SJCRH30 (cell line): ENCODE results near the gene CPNE4. TPM values are rescaled to one million over a fixed set of nuclear protein-coding genes. Genes with fewer than 3 reads are reported as not detected.

Experiments
- DNase-seq, 2 experiments: peaks; one replicate each; pipeline ENCODE4 v3.0.0-alpha.2; 2015 to 2020
- H3K27ac ChIP-seq: fragments of 250-450 bp; sonication (Bioruptor Pico); 2 replicates; pipeline ENCODE4 v1.5.1; 2020; ENCODE audit warnings: mild to moderate bottlenecking, moderate library complexity
- H3K27me3 ChIP-seq: fragments of 250-450 bp; sonication (Bioruptor Pico); 2 replicates; pipeline ENCODE4 v1.5.1; 2020; ENCODE audit warnings: mild to moderate bottlenecking, moderate library complexity
- H3K36me3 ChIP-seq: fragments of 250-450 bp; sonication (Bioruptor Pico); 2 replicates; pipeline ENCODE4 v1.5.1; 2020; ENCODE audit warnings: mild to moderate bottlenecking, moderate library complexity
- H3K4me1 ChIP-seq: fragments of 250-450 bp; sonication (Bioruptor Pico); 2 replicates; pipeline ENCODE4 v1.5.1; 2020; ENCODE audit warnings: mild to moderate bottlenecking, moderate library complexity
- H3K4me3 ChIP-seq: fragments of 250-450 bp; sonication (Bioruptor Pico); 2 replicates; pipeline ENCODE4 v1.5.1; 2020; ENCODE audit warnings: mild to moderate bottlenecking, moderate library complexity
- H3K9me3 ChIP-seq: fragments of 250-450 bp; sonication (Bioruptor Pico); replicated peaks from 2 replicates; pipeline ENCODE4 v1.5.1; 2020; ENCODE audit warnings: mild to moderate bottlenecking, moderate library complexity
- total RNA-seq: library from RNA; depleted of rRNA; stranded (reverse); fragments of >200 nt; shearing (Covaris generic); gene quantifications from 2 replicates; pipeline ENCODE4 v1.2.3, GENCODE V29; 2014

The CPNE4 gene
- total RNA-seq, 1 experiment from 2014 or later, result 0.04 TPM

DNA sequence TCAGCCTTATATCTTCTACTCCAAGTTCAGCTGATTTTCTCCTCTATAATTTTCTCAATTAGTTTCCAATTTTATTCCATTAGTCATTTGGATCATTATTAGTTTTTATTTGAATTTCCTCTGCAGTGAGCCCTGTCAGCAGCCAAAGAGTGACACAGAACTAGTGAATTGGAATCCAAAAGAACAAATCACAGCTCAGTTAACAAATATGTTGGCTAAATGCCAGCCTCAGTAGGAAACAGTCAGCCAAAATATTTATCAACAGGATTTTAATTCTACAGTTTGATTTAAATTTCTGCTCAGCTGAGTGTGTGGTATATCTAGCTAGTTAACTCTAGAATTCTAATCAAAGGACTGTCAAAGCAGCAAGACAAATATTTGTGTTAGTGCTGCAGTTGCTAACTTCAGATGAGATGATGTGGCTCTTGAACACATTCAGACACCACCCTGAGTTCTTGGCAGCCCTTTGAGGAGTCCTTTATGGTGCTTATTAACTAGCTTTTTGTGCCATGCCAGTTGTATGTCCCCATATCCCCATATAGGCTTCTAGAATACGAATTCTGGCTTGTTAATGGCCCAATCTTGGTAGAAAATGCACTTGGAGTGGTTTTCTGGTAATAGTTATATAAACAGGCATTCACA lies 194.5 kb downstream of the CPNE4 start:
- no peak overlapping the region for H3K27ac ChIP-seq
- H3K4me1 ChIP-seq, result no peaks in the 10 kb centered on the region
- H3K9me3 ChIP-seq, result no peaks in the 10 kb centered on the region
- H3K27me3 ChIP-seq, result no peaks in the 10 kb centered on the region
- H3K4me3 ChIP-seq, result no peak overlapping the region
- H3K36me3 ChIP-seq, result no peaks in the 10 kb centered on the region
- no peak for DNase-seq

DNA sequence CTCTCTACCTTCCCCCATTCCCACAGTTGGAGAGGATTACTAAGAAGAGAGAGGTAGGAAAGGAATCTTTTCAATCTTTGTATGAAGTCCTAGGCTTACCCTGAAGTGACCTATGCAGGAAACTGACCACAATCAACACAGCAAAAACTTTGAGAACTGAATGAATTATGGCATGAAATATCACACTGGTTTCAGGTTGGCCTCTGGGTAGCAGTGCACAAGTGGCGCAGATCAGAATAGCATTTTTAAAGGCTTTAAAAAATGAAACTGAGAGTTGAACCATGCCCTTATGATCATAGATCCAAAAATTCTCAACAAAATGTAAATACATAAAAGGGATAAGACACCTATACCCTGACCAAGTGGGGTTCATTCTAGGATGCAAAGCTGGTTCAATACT lies 198.9 kb downstream of the CPNE4 start:
- Histone ChIP-seq H3K36me3 (no peaks in the 10 kb centered on the region), H3K9me3 (no peaks in the 10 kb centered on the region), H3K4me1 (no peaks in the 10 kb centered on the region), H3K4me3 (no peak overlapping the region), H3K27me3 (no peaks in the 10 kb centered on the region), H3K27ac (no peak overlapping the region)
- DNase-seq, result no peak

DNA sequence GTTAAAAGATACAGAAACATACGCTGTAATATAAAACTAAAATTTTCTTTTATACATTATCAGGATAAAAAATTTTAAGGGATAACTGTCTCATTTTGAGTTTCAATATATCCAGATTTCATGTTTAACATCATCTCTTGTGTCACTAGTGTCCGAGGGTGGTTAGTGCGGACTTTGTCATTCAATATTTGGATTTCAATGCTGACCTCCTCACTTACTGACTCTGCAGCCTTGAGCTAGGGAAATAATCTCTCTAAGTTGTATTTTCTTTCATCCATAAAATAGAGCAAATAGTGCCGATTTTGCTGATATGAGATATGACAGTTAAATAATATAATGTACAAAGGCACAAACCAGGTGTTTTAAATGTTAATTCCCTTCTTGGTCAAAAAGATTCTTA lies 203.2 kb downstream of the CPNE4 start:
- Histone ChIP-seq H3K36me3 (no peaks in the 10 kb centered on the region), H3K4me3 (no peak overlapping the region), H3K27me3 (no peaks in the 10 kb centered on the region), H3K4me1 (no peaks in the 10 kb centered on the region), H3K9me3 (no peaks in the 10 kb centered on the region), H3K27ac (no peak overlapping the region)
- no peak for DNase-seq

DNA sequence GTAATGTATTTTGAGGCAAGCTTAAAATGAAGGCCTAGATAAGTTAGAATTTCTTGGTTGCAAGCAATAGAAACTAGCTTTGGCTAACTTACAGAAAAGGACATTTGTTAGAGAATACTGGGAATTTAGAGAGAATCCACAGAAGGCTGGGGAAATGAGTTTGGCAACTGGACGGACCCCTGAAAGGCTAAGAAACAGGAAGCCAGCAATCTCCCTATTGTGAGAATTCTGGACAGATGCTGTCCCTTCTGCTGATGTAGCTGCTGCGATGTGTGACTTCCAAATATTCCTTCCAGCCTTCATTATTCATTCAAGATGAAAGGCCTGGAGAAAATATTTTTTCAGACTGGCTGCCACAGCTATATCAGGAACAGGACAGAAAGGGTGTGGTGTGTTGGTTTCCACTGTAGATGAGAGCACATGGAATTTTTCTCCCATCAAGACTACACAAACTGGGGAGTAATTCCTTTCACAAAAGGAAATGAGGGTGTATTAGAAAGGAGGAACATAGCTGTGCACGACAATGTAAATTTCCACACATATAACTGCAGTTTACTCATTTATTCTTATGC lies 213.5 kb downstream of the CPNE4 start:
- Histone ChIP-seq H3K36me3 (no peaks in the 10 kb centered on the region), H3K4me1 (no peaks in the 10 kb centered on the region)
- DNase-seq, result no peak

DNA sequence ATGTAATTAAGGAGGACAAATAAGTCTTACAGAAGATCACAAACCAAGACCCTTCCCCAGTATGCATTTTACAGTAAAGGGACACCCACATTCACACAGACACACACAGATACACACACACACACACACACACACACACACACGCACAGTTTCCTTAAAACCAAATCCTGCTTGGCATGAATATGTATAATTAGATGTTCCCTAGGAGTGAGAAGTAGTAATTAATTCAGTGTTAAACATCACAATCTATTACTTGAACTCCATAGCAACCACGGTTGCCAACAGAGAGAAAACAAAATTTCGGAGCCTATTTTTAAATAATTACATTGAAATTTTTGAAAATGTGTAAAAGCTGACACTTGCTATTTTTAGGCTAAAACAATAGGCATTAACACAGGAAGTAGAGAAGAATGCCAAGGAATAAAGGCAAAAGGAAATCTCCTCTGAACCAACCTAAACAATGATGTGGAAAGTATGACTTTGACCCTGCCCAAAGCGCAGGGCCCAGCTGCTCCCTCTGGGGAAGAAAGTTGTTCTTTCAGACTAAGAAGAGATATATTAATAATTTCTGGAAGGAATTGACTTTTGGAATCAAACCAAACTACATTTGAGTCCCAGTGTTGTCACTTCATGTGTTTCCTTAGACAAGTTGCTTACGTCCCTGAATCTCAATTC lies 215.3 kb downstream of the CPNE4 start:
- Histone ChIP-seq H3K9me3 (no peaks in the 10 kb centered on the region), H3K36me3 (no peaks in the 10 kb centered on the region), H3K4me1 (no peaks in the 10 kb centered on the region), H3K27me3 (peaks cover 10% of the 10 kb centered on the region; the same call in 1 of the 2 replicates), H3K27ac (no peak overlapping the region), H3K4me3 (no peak overlapping the region)
- no peak for DNase-seq

More for the DNA sequence above, 213.5 kb downstream of the CPNE4 start:
- Histone ChIP-seq H3K9me3 (no peaks in the 10 kb centered on the region), H3K4me3 (no peak overlapping the region), H3K27ac (no peak overlapping the region), H3K27me3 (peaks cover 10% of the 10 kb centered on the region; the same call in 1 of the 2 replicates)

DNA sequence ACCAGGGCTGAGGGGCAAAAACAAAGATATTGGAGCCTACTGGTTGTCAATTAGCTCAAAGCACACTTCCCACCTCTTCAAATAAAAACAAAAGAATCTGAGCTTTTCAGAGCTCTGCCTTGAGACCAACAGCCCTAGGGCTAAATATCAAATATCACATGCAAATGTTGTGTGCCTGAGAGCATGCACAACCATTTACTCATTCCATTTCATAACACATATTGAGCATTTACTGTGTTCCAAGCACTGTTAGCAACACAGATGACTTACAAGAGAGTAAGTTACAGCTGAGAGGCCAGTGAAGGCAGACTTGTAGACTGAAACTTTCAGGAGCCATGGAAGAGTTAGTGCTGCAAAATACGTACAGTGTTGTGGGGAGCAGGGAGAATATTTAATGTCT lies 222.4 kb downstream of the CPNE4 start:
- H3K27me3 ChIP-seq, result no peaks in the 10 kb centered on the region
- DNase-seq, result no peak
- no peak overlapping the region for H3K4me3 ChIP-seq
- no peak overlapping the region for H3K27ac ChIP-seq
- no peaks in the 10 kb centered on the region for H3K4me1 ChIP-seq
- no peaks in the 10 kb centered on the region for H3K9me3 ChIP-seq
- no peaks in the 10 kb centered on the region for H3K36me3 ChIP-seq

DNA sequence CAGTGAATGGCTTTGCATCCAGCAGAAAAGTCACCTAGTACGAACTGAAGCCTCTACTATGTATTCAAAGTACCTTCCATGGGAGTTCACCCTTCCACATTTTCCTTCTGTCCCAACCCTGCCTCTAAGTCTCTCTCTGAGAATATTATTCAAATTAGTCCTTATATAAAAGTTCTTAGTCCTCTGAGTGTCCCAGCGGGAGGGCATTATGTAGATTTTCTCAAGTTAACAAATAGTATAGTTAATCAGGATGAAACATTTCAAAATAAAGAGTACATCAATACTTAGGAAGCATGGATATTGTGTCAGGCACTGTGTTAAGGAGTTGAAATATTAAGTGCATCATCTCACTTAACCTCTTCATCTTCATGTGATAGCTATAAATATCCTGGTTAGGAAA lies 223.3 kb downstream of the CPNE4 start:
- Histone ChIP-seq H3K36me3 (no peaks in the 10 kb centered on the region), H3K27me3 (no peaks in the 10 kb centered on the region; the same call in 1 of the 2 replicates), H3K9me3 (no peaks in the 10 kb centered on the region), H3K4me1 (no peaks in the 10 kb centered on the region), H3K27ac (no peak overlapping the region), H3K4me3 (no peak overlapping the region)
- DNase-seq, result no peak

DNA sequence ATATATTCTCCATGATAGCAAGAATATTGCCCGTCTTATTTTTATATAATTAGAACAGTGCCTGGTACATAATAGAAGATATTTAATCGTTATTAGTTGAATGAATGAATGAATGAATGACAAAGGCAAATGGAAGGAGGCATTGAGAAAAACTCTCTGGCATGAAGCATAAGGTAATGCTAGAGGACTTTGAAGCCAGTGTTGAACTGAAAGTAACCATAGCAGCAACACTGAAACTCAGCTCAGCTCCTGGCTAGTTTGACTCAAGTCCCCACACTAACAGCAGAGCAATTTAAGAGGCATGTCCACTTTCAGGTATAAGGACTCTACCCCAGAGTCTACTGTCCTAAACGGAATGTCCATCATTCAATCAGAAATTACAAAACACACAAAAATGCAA lies 227.0 kb downstream of the CPNE4 start:
- no peaks in the 10 kb centered on the region for H3K36me3 ChIP-seq
- H3K27me3 ChIP-seq, result no peaks in the 10 kb centered on the region; the same call in 1 of the 2 replicates
- no peaks in the 10 kb centered on the region for H3K4me1 ChIP-seq
- H3K27ac ChIP-seq, result no peak overlapping the region
- no peak for DNase-seq
- H3K4me3 ChIP-seq, result no peak overlapping the region
- no peaks in the 10 kb centered on the region for H3K9me3 ChIP-seq

DNA sequence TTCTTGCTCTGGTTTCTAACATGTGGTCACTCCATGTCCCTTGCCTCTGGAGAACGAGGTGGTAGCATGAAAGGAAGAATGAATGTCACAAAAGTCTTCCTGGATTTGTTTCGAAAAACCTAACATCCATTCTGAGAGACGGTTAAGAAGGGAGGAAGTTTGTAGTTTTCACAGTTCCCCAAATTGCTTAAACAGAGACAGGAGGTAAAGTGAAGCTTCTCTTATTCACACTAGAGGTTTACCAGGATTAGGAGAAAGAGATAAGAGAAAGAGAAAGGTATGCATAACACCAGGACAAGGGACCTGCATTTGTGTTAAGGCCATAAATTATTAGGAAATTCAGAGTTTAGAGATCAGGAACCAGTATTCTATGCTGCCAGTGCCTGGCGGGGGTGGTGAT lies 228.1 kb downstream of the CPNE4 start:
- H3K9me3 ChIP-seq, result no peaks in the 10 kb centered on the region
- no peak overlapping the region for H3K27ac ChIP-seq
- no peaks in the 10 kb centered on the region; the same call in 1 of the 2 replicates for H3K27me3 ChIP-seq
- DNase-seq, result no peak
- H3K4me3 ChIP-seq, result no peak overlapping the region
- no peaks in the 10 kb centered on the region for H3K36me3 ChIP-seq
- H3K4me1 ChIP-seq, result no peaks in the 10 kb centered on the region

DNA sequence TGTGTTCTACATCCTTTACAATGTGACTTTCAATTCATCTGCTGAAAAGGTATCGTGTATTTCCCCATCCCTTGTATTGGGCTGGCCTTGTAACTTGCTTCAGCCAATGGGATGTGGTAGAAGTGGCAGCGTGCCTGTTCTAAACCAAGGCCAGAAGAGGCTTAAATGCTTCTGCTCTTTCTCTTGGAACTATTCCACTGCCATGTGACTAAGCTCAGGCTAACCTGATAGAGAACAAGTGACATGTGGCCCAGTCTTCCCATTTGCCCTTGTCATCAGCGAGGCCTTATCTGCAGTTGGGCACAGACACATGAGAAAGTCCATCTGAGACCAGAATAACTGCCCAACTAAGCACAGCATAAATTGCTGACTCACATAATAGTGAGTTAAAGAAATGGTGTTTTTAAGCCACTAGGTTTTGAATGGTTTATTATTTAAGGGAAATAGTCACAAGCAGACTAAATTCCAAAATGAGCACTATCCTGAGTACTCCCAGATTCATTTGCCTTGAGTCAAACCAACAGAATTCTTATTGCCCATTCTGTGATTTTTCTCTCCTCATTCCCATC lies 230.2 kb downstream of the CPNE4 start:
- H3K4me3 ChIP-seq, result no peak overlapping the region
- no peaks in the 10 kb centered on the region for H3K4me1 ChIP-seq
- no peak for DNase-seq

DNA sequence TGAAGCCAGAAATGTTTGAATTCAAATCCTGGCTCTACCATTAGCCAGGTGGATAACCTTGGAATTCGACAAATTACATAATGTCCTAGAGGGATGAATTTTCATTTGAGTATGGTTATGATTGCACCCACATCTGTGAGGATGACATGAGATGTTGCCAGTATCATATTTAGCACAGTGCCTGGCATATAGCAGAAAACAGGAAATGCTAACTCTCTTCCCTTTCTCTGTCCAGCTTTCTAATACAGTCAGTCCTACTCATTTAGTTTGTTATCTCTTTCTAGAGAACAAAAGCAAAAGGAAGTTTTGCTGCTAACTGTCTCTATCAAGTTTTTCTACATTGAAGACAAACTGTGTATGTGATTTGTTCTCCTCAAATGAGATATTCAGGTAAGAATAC lies 231.7 kb downstream of the CPNE4 start:
- peaks cover 3% of the 10 kb centered on the region; the same call in 1 of the 2 replicates for H3K27me3 ChIP-seq
- no peak overlapping the region for H3K4me3 ChIP-seq
- H3K27ac ChIP-seq, result no peak overlapping the region
- no peaks in the 10 kb centered on the region for H3K36me3 ChIP-seq
- no peak for DNase-seq
- H3K9me3 ChIP-seq, result no peaks in the 10 kb centered on the region
- no peaks in the 10 kb centered on the region for H3K4me1 ChIP-seq

More for the DNA sequence above, 230.2 kb downstream of the CPNE4 start:
- no peak overlapping the region for H3K27ac ChIP-seq
- no peaks in the 10 kb centered on the region for H3K9me3 ChIP-seq
- no peaks in the 10 kb centered on the region for H3K36me3 ChIP-seq
- H3K27me3 ChIP-seq, result no peaks in the 10 kb centered on the region; the same call in 1 of the 2 replicates

DNA sequence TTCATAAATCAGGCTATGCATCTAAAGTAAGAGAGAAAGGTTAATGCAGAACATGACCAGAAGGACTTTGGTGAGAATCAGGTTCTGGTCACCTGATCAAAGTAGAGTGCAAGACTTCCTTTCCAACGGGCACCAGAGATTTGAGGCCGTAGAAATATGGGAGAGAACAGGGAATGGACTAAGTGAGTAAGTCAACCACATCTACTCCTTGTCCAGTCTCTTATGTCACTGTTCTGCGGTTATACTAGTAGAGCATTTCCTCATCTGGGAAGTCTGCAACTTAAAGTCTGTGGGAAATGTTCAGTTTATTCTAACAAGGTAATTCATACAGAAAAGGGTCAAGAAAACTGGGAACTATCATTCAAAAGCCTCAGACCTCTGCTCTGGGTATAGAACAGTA lies 232.8 kb downstream of the CPNE4 start:
- Histone ChIP-seq H3K4me3 (no peak overlapping the region), H3K9me3 (no peaks in the 10 kb centered on the region), H3K27ac (no peak overlapping the region), H3K36me3 (no peaks in the 10 kb centered on the region), H3K27me3 (peaks cover 3% of the 10 kb centered on the region; the same call in 1 of the 2 replicates), H3K4me1 (no peaks in the 10 kb centered on the region; the same call in 1 of the 2 replicates)
- no peak for DNase-seq

DNA sequence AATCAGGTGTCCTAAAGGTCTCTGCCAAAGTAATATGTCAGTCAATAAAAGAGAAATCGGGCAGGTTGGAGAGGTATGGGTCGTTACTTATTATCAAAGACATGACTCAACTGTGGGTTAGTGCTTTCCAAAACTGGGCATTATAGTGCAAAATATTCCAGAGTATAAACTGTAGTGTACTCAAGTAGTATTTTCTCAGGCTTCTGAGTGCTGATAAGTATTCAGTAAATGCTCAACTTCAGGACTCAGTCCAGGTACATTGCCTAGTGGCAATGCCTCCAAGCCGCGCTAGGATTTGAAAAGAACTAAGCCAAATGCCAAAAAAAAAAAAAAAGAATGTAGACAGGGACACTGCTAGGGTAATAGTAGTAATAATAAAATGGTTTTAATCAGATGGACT lies 233.2 kb downstream of the CPNE4 start:
- DNase-seq, result no peak
- Histone ChIP-seq H3K4me1 (peaks cover 4% of the 10 kb centered on the region), H3K27ac (no peak overlapping the region), H3K4me3 (no peak overlapping the region), H3K36me3 (no peaks in the 10 kb centered on the region), H3K27me3 (peaks cover 3% of the 10 kb centered on the region; the same call in 1 of the 2 replicates), H3K9me3 (no peaks in the 10 kb centered on the region)

DNA sequence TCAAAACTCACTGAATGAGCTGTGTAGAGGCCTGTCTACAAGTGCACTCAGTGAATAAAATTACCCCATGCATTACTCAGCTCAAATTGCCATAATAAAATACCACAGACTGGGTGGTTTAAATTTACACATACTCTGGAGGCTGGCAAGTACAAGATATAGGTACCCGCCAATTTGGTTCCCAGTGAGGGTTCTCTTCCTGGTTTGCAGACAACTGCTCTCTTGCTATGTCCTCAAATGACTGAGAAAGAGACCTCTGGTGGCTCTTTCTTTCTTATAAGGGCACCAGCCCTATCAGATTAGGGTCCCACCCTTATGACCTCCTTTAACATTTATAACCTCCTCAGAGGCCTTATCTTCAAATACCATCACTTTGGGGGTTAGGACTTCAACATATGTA lies 237.0 kb downstream of the CPNE4 start:
- no peak for DNase-seq
- peaks cover 3% of the 10 kb centered on the region; the same call in 1 of the 2 replicates for H3K27me3 ChIP-seq
- H3K4me3 ChIP-seq, result no peak overlapping the region
- no peaks in the 10 kb centered on the region for H3K36me3 ChIP-seq
- peaks cover 24% of the 10 kb centered on the region for H3K4me1 ChIP-seq
- H3K9me3 ChIP-seq, result no peaks in the 10 kb centered on the region
- H3K27ac ChIP-seq, result no peak overlapping the region

DNA sequence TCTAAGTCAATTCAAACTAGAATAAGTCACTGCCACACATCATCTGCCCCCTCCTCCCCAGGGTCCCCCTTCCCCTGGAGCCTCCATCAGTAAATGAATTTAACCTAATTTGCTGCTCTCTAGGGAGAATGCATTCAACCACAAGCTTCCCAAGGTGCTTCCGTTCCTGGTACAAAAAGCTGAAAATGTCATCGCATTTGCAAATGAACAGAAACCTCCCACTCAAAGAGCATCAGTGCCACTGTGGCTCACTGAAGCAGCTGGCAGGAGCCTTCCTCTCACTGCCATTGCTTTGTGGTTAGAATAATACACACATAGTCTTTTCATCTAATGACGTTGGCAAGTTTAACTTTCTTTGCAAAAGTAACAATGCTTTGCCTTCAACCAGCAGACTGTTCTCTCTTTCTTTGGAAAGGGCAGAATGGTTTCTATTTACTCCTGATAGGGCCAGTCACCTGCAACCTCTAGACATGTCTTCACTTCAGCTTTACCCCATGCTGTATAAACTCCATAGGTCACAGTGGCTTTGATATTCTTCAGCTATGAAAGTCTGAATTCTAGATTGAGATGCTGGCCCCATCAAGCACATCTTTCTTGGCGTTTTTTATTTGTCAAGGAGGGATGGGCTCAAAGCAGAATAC lies 238.1 kb downstream of the CPNE4 start:
- Histone ChIP-seq H3K27ac (no peak overlapping the region), H3K36me3 (no peaks in the 10 kb centered on the region)
- peak; percentile 2 to 5 for DNase-seq

More for the DNA sequence above, 238.1 kb downstream of the CPNE4 start:
- Histone ChIP-seq H3K4me3 (no peak overlapping the region), H3K27me3 (peaks cover 3% of the 10 kb centered on the region; the same call in 1 of the 2 replicates), H3K4me1 (peaks cover 24% of the 10 kb centered on the region), H3K9me3 (no peaks in the 10 kb centered on the region)
